Karpas-422 (cell line): Measurements from ENCODE around the gene ZMIZ1. TPM values are rescaled to one million over a fixed set of nuclear protein-coding genes. Genes with fewer than 3 reads are reported as not detected.
A peak's percentile ranks its signal among the peaks of the same experiment; 100 is the strongest.

ENCODE experiments used
- DNase-seq: peaks from one replicate; pipeline ENCODE4 v3.0.0-alpha.2; 2015
- H2AFZ ChIP-seq: fragments of 200-600 bp; sonication (generic); 2 replicates; pipeline ENCODE4 v1.6.1; 2014; ENCODE audit warnings: antibody characterized with exemption, low read length, mixed read lengths
- H3K27ac ChIP-seq: fragments of 200-600 bp; sonication (generic); 2 replicates; pipeline ENCODE4 v1.5.1; 2014; ENCODE audit warnings: mild to moderate bottlenecking, low read length, moderate library complexity
- H3K27me3 ChIP-seq: fragments of 200-600 bp; sonication (generic); 2 replicates; pipeline ENCODE4 v1.6.1; 2014; ENCODE audit warnings: low read length, mixed read lengths
- H3K36me3 ChIP-seq: fragments of 200-600 bp; sonication (generic); 2 replicates; pipeline ENCODE4 v1.6.1; 2014; ENCODE audit warnings: low read length, mixed read lengths; ENCODE audit not compliant: insufficient read depth
- H3K4me1 ChIP-seq: fragments of 200-600 bp; sonication (generic); 2 replicates; pipeline ENCODE4 v1.6.1; 2014; ENCODE audit warnings: mild to moderate bottlenecking, low read length, mixed read lengths
- H3K4me2 ChIP-seq: fragments of 200-600 bp; sonication (generic); 2 replicates; pipeline ENCODE4 v1.6.1; 2014; ENCODE audit warnings: low read length, low read depth, mild to moderate bottlenecking; ENCODE audit not compliant: poor library complexity, severe bottlenecking
- H3K4me3 ChIP-seq: fragments of 200-600 bp; sonication (generic); 2 replicates; pipeline ENCODE4 v1.5.1; 2014; ENCODE audit warnings: mild to moderate bottlenecking, antibody characterized with exemption, low read length, mixed read lengths
- H3K79me2 ChIP-seq: fragments of 200-600 bp; sonication (generic); 2 replicates; pipeline ENCODE4 v1.6.1; 2014; ENCODE audit warnings: mild to moderate bottlenecking, low read length, mixed read lengths
- H3K9ac ChIP-seq: fragments of 200-600 bp; sonication (generic); 2 replicates; pipeline ENCODE4 v1.6.0; 2014; ENCODE audit warnings: low read length
- H3K9me2 ChIP-seq: fragments of 200-600 bp; sonication (generic), shearing (Covaris generic); replicated peaks from 2 replicates; pipeline ENCODE4 v1.6.0; 2014; ENCODE audit warnings: mild to moderate bottlenecking, low read length, moderate library complexity; ENCODE audit not compliant: insufficient read depth
- H3K9me3 ChIP-seq: fragments of 300-700, 200-600 bp; sonication (generic); 2 replicates; pipeline ENCODE4 v1.6.1; 2014; ENCODE audit warnings: low read length, mixed read lengths
- H4K20me1 ChIP-seq: fragments of 200-600 bp; sonication (generic); 2 replicates; pipeline ENCODE4 v1.6.1; 2014; ENCODE audit warnings: mild to moderate bottlenecking, antibody characterized with exemption, low read length, low read depth; ENCODE audit not compliant: insufficient read depth
- total RNA-seq: library from RNA; depleted of rRNA; stranded (reverse); fragments of >200 nt; shearing (Covaris generic); gene quantifications from 2 replicates; pipeline ENCODE4 v1.2.3, GENCODE V29; 2014; ENCODE audit warnings: low replicate concordance

The ZMIZ1 gene
- total RNA-seq, 1 experiment from 2014 or later: 73.1 TPM

- no peak overlapping the region for H3K9ac ChIP-seq
- no peaks in the 10 kb centered on the region for H3K36me3 ChIP-seq
Measured at GRCh38 chr10:79189853-79190435, 121.2 kb downstream of the ZMIZ1 start.

GRCh38 chr10:79190740-79191261 is 122.0 kb downstream of the ZMIZ1 start:
- DNase-seq: peak; percentile 87
- no peaks in the 10 kb centered on the region for H3K36me3 ChIP-seq
- H3K9me2 ChIP-seq: no peaks in the 10 kb centered on the region
- peaks cover 3% of the 10 kb centered on the region; the same call in 1 of the 2 replicates for H4K20me1 ChIP-seq
- peak overlapping the region; percentile 43; the same call in 1 of the 2 replicates for H3K4me3 ChIP-seq
- H3K9ac ChIP-seq: peak overlapping the region; percentile 16; the same call in 1 of the 2 replicates
- H3K4me1 ChIP-seq: peaks cover 75% of the 10 kb centered on the region
- H2AFZ ChIP-seq: no peak overlapping the region
- no peaks in the 10 kb centered on the region for H3K79me2 ChIP-seq
- peak overlapping the region; percentile 74 for H3K27ac ChIP-seq
- H3K27me3 ChIP-seq: no peaks in the 10 kb centered on the region; the same call in 1 of the 2 replicates
- peak overlapping the region; percentile 43 for H3K4me2 ChIP-seq
- H3K9me3 ChIP-seq: no peaks in the 10 kb centered on the region

More at GRCh38 chr10:79189853-79190435, 121.2 kb downstream of the ZMIZ1 start:
- no peaks in the 10 kb centered on the region for H3K9me2 ChIP-seq
- no peak overlapping the region for H3K4me2 ChIP-seq
- peaks cover 77% of the 10 kb centered on the region for H3K4me1 ChIP-seq
- H2AFZ ChIP-seq: no peak overlapping the region
- no peaks in the 10 kb centered on the region; the same call in 1 of the 2 replicates for H3K27me3 ChIP-seq
- H4K20me1 ChIP-seq: no peaks in the 10 kb centered on the region; the same call in 1 of the 2 replicates
- no peak for DNase-seq
- peak overlapping the region; percentile 74; the same call in 1 of the 2 replicates for H3K27ac ChIP-seq
- no peaks in the 10 kb centered on the region for H3K9me3 ChIP-seq
- no peaks in the 10 kb centered on the region for H3K79me2 ChIP-seq
- no peak overlapping the region for H3K4me3 ChIP-seq

GRCh38 chr10:79191951-79192676 is 123.3 kb downstream of the ZMIZ1 start:
- no peak for DNase-seq
- peaks cover 12% of the 10 kb centered on the region for H4K20me1 ChIP-seq
- no peaks in the 10 kb centered on the region for H3K9me3 ChIP-seq
- no peaks in the 10 kb centered on the region for H3K36me3 ChIP-seq
- no peak overlapping the region for H3K27ac ChIP-seq
- H3K4me2 ChIP-seq: peak overlapping the region; percentile 5
- H2AFZ ChIP-seq: no peak overlapping the region
- no peak overlapping the region for H3K9ac ChIP-seq
- H3K4me3 ChIP-seq: no peak overlapping the region
- no peaks in the 10 kb centered on the region for H3K27me3 ChIP-seq
- no peaks in the 10 kb centered on the region for H3K79me2 ChIP-seq
- H3K4me1 ChIP-seq: peaks cover 67% of the 10 kb centered on the region
- H3K9me2 ChIP-seq: no peaks in the 10 kb centered on the region

- Histone ChIP-seq H3K4me2 (peak overlapping the region; percentile 5), H4K20me1 (peaks cover 16% of the 10 kb centered on the region)
Measured at GRCh38 chr10:79192677-79193003, 123.9 kb downstream of the ZMIZ1 start.

GRCh38 chr10:79193694-79194382 is 125.1 kb downstream of the ZMIZ1 start:
- Histone ChIP-seq H3K36me3 (no peaks in the 10 kb centered on the region), H3K4me2 (peak overlapping the region; percentile 37), H3K4me1 (peaks cover 67% of the 10 kb centered on the region), H3K4me3 (peak overlapping the region; percentile 16; the same call in 1 of the 2 replicates), H3K27me3 (no peaks in the 10 kb centered on the region), H3K9me3 (no peaks in the 10 kb centered on the region), H3K9me2 (no peaks in the 10 kb centered on the region), H3K79me2 (no peaks in the 10 kb centered on the region), H3K27ac (0 out of 2 replicates have a peak overlapping the region, but pooled peaks have one; percentile 30), H4K20me1 (peaks cover 16% of the 10 kb centered on the region), H3K9ac (peak overlapping the region; percentile 6; the same call in 1 of the 2 replicates), H2AFZ (no peak overlapping the region)
- DNase-seq: peak; percentile 96

More at GRCh38 chr10:79192677-79193003, 123.9 kb downstream of the ZMIZ1 start:
- no peaks in the 10 kb centered on the region for H3K9me2 ChIP-seq
- H2AFZ ChIP-seq: no peak overlapping the region
- H3K27ac ChIP-seq: no peak overlapping the region
- no peak overlapping the region for H3K4me3 ChIP-seq
- H3K79me2 ChIP-seq: no peaks in the 10 kb centered on the region
- no peaks in the 10 kb centered on the region for H3K27me3 ChIP-seq
- no peaks in the 10 kb centered on the region for H3K9me3 ChIP-seq
- DNase-seq: no peak
- H3K4me1 ChIP-seq: peaks cover 67% of the 10 kb centered on the region
- no peaks in the 10 kb centered on the region for H3K36me3 ChIP-seq
- no peak overlapping the region for H3K9ac ChIP-seq

GRCh38 chr10:79195091-79195923 is 126.5 kb downstream of the ZMIZ1 start:
- Histone ChIP-seq H2AFZ (no peak overlapping the region), H3K4me1 (peaks cover 53% of the 10 kb centered on the region), H3K4me2 (peak overlapping the region; percentile 37), H3K9ac (peak overlapping the region; percentile 45), H3K9me2 (no peaks in the 10 kb centered on the region), H3K36me3 (no peaks in the 10 kb centered on the region), H3K4me3 (peak overlapping the region; percentile 16; the same call in 1 of the 2 replicates), H3K27me3 (no peaks in the 10 kb centered on the region), H3K9me3 (no peaks in the 10 kb centered on the region), H4K20me1 (peaks cover 16% of the 10 kb centered on the region), H3K27ac (no peak overlapping the region), H3K79me2 (no peaks in the 10 kb centered on the region)
- DNase-seq: peak; percentile 94

GRCh38 chr10:79196470-79197461 is 128.0 kb downstream of the ZMIZ1 start:
- H4K20me1 ChIP-seq: peaks cover 16% of the 10 kb centered on the region
- H3K27me3 ChIP-seq: no peaks in the 10 kb centered on the region
- no peak overlapping the region for H2AFZ ChIP-seq
- H3K27ac ChIP-seq: no peak overlapping the region
- no peaks in the 10 kb centered on the region for H3K9me2 ChIP-seq
- no peak overlapping the region for H3K9ac ChIP-seq
- H3K36me3 ChIP-seq: no peaks in the 10 kb centered on the region
- H3K4me2 ChIP-seq: no peak overlapping the region
- H3K9me3 ChIP-seq: no peaks in the 10 kb centered on the region
- no peaks in the 10 kb centered on the region for H3K79me2 ChIP-seq
- H3K4me3 ChIP-seq: no peak overlapping the region
- H3K4me1 ChIP-seq: peaks cover 38% of the 10 kb centered on the region
- DNase-seq: peak; percentile 90
